Measurements from ENCODE around the gene APLP2.
"Not testable (repeated sequence)": the region's sequence is repeated elsewhere in the genome, so short reads cannot be mapped to it uniquely, and the experiment has no call there.

The APLP2 gene

DNA sequence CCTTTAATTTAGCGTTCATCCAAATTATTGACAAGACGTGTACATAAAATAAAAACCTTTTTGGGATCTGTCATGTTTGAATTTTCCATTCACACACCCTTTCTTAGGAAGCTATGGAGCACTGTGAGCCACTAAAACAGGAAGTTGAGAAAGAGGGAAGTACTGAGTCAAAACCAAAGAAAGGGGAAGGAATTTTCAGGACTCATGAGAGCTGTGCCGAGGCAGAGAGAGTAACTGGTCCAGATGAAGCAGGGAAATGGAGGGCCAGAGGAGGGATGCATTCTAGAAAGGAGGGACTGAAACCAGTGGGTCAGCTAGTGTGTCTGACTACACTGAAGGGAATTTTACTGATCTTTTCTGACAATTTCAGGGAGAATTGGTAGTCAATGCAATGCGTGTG lies 24.9 kb downstream of the APLP2 start:
- no peak for DNase-seq

DNA sequence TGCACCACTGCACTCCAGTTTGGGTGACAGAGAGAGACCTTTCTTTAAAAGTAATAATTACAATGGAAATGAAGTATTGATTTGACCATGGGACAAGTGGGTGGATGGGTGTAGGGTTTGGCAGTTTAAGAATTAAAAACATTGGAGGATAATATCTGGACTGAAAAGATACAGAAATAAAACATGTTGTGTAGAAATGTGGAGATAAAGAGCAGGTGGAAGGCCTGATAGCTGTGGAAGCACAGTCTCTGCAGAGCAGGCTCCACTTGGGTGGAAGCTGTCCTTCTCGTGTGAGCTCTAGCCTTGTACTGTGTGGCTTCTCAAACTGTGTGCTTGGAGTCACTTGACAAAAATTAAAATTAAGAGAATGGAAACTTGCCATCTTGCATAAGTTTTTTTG lies 25.6 kb downstream of the APLP2 start:
- DNase-seq = no peak

DNA sequence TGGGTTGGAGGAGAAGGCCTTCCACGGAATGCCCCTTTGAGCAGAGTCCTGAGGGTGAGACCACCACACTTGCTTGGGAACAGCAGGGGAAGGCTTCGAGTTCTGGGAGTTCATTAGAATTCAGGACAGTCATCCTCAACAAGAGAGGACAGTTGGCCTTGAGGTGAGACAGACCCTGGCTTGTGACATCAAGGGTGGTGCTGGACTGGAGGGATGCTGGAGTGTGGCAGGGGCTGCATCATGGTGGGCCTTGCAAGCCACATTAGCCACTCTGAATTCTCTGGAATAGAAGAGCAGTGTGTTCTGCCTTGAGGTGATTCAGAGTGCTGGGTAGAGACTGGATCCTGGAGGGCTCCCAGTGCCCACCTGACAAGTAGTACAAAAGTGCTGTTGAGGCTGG lies 26.3 kb downstream of the APLP2 start:
- DNase-seq = no peak

DNA sequence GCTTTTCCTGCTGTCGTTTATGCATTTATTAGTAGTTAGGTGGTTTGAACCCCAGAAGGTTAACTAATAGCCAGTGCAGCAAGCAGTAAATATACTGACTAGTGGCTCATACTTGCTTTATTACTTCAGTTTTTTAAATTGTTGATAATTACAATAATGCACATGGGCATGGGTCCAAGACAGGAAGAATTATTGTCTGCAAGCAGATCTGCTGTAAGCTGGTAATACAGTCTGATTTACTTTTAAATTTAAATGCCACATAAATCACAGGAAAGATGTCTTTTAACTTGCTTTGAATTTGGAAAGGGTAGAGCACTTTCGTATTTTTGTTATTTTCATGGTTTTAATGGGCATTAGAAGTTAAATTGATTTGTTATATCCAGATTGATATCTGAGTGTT lies 27.1 kb downstream of the APLP2 start:
- no peak for DNase-seq

DNA sequence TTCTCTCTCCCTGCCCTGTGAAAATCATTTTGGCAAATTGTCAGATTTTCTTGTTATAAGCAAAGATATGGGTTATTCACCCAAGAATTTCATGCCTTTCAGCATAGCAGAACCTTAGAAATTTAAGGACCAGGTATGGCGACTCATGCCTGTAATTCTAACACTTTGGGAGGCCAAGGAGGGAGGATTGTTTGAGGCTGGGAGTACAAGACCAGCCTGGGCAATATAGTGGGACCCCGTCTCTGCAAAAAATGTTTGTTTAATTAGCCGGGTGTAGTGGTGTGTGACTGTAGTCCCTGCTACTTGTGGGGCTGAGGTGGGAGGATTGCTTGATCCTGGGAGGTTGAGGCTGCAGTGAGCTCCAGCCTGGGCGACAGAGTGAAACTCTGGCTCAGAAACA lies 27.6 kb downstream of the APLP2 start:
- no peak for DNase-seq

DNA sequence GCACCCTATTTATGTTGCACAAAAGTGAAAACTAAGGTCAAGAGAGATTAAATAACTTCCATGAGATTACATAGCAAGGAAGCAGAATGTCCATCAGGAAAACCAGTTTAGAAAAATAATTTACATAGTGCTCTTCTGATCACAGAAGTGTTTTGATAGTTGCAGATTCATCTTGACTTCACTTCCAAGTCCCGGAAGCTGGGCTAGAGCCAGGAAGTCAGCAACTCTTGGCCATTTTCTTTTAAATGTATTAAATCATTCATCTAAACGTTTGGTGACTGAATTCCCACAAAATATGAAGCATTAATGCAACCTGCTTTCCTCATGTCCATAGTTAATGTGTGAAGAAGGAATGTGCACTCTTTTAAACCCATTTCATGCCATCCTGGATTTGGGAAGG lies 29.7 kb downstream of the APLP2 start:
- no peak for DNase-seq

DNA sequence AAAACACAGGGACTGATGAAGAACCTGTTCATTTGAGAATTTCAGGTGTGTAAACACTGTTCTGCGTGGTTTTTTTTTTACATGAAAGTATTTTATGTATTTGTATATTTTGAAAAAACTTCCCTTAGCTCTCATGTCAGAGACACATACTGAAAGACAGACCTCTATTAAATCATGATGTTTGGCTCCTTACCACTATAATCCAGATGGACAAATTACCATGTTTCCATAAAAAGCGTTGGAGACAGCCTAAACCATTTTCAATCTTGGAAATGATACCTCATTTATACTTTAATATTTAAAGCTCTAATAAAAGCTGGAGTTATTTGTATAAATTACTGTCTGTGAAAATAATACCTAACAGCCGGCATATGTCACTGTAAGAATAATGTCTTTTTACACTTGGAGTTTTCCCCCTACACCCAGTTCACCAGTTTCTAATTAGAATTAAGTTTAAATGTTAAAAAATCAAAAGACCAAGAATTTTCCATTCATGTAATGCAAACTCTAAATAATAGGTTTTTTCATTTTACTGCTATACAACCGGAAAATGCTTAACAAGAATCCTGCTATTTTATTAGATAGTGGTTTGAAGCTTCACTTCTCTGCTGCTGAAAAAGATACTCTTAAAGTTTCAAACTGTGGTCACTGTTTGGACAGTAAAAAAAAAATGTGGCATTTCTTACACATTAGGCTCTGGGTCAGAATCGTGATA lies 30.8 kb downstream of the APLP2 start:
- no peak for DNase-seq

DNA sequence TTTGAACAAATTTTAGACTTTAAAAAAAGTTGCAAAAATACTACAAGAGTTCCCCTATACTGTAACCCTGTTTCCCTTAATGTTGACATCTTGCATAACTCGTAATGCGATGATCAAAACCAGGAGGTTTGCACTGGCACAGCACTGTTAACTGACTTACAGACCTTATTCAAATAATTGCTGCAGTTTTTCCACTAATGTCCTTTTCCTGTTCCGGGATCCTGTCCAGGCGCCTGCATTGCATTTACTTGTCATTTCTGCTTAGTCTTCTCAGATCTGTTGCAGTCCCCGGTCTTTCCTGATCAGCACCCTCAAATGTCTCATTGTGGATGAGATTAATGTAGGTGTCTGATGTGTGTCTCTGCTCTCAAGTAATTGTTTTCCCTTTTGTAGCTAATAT lies 32.0 kb downstream of the APLP2 start:
- no peak for DNase-seq

DNA sequence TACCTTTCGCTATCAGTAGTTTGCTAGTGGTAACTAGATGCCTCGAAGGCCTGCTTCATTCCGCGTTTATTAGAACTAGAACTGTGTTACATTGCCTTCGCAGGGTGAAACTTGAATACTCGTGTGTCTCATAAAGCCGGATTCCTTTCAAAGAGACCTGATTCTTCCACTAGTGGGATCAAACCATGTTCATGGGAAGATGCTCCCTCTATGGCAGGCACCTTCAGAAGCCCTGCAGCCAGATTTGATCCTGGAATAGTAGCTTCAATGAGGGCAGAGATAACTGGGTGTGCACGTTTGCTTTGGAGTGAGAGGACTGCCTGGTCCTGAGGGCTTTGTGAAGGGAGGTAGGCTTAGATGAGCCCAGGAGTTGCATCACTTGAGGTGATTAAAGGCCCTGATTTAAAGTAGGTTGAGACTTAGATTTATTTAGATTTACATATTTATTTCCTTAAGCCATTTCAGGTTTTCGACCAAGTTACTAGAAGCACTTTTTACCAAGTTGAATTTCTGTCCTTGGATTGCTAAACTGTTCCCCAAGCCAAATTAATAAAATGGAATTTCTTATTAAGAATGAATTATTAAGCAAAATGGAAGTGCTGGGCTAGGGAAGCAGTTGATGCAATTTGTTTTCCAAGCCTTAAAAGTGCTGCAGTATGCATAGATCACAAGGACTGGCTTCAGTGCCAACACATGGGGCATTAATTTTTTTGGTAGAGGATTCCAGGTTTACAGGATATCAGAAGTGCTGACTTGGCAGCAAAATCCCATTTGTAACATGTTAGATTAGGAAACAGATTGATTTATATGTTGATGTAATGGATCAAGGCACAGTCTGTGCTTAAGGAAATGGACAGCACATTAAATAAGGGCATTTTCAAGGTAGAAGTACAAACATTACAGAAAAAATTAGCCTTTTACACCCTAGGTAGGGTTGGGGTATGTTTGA lies 32.9 kb downstream of the APLP2 start:
- DNase-seq = no peak

DNA sequence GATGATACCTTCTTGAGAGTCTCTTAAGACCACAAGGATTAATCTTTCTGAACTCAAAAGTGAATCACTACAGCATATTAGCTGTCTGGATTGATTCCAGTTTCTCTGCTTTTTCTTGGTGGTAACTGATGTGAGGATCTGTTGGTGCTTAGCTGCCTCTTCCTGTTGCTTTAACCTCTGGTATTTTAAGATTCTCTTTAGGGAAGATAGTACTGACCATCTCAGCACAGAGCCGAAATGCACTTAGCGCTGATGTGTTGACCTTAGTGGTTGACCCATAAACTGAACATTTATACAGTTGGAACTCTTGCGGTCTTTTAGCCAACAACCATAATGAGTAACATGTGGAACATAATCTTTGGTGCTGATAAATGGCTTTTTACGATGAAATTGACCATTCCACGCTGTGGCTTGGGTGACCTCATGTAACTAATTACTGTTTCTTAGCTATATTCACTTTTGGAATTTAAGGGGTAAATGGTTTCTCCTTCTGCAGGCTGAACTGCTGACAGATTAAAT lies 33.7 kb downstream of the APLP2 start:
- DNase-seq = no peak

DNA sequence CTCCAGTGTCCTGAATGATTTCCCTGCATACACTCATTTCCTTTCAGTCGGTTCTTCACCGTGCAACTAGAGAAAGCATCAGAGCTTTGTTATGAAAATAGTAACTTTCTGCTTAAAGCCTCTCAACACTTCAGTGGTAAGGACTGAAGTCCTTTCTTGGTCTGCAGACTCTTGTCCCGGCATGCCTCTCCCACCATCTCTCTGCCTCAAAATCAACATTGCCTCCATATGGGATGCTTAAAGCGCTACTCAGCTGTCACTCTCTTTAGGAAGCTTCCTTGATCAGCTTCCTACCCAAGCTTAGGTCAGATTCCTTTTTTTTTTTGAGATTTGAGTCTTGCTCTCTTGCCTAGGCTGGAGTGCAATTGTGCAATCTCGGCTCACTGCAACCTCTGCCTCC lies 36.7 kb downstream of the APLP2 start:
- DNase-seq = no peak

DNA sequence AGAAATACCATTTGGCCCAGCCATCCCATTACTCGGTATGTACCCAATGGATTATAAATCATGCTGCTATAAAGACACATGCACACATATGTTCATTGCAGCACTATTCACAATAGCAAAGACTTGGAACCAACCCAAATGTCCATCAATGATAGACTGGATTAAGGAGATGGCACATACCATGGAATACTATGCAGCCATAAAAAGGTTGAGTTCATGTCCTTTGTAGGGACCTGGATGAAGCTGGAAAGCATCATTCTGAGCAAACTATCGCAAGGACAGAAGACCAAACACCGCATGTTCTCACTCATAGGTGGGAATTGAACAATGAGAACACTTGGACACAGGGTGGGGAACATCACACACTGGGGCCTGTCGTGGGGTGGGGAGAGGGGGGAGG lies 39.0 kb downstream of the APLP2 start:
- not testable (repeated sequence) for DNase-seq

DNA sequence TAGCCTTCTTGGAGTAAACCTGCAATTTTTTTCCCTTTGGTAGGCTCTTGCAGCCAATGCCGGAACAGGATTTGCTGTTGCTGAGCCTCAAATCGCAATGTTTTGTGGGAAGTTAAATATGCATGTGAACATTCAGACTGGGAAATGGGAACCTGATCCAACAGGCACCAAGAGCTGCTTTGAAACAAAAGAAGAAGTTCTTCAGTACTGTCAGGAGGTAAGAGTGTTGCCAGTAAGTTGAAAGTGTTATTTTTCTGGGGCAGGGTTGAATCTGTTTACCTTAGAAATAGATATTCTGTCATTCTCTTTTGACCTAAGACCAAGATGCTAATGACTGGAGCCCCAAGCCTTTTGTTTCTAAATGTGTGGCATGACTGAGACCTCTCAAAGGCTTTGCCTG lies 39.7 kb downstream of the APLP2 start:
- no peak for DNase-seq

DNA sequence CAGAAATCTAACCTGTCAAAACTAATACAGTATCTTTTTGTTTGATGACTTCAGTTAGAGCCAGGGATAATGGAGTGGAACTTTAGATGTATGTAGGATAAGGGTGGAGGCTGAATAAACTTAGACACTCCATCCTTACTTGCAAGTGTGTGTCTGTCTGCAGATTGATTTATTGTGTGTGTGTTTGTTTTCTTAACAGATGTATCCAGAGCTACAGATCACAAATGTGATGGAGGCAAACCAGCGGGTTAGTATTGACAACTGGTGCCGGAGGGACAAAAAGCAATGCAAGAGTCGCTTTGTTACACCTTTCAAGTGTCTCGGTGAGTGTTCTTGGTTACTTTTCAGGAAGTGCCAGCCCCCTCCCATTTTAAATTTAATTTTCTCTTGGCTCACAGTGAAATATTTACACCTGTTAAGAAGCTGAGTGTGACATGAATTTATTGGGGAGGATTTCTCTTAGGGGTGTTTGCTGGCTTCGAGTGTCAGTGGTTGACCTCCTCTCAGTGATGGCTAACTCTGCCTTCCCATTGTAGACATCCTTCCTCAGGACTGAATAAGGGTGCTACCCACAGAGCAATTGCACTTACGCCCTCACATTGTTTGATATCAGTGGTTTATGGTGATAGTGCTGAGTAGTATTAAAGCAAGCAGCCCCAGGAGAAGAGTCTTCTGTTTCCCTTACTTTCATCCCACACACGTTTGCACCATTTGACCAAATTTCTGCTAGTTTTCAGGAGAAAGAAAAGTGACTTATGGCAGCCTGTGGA lies 40.8 kb downstream of the APLP2 start:
- no peak for DNase-seq

DNA sequence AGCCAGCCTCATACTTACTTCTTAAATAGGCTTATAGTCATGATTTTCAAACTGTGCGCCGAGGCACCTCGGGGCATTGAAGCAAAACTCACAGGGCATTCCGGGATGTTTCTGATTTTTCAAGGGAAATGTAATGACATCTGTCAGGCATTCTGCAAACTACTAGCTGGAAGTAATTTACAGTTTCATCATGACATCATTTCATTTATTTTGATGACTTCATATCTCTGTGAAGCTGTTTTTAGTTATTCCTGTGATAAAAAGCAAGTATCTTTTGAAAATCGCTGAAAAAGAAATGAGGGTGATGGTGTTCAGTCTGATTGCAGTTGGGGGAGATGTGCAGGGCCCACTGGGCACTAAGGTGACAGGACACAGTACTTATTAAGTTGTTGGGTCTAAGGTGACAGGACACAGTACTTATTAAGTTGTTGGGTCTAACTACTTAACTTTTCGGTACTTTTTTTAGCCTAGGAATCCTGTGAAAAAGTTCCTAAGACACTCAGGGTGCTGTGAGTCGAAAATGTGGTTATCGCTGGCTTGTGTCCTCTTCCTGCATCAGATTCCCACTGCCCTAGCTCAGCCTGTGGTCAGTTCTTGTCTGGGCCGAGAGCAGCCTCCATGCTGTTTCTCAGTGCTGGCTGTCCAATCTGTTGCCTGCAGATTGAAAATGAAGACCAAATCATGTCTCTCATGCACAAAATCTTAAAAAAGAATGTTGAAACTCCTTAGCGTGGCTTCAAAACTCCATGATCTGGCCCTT lies 42.6 kb downstream of the APLP2 start:
- no peak for DNase-seq

DNA sequence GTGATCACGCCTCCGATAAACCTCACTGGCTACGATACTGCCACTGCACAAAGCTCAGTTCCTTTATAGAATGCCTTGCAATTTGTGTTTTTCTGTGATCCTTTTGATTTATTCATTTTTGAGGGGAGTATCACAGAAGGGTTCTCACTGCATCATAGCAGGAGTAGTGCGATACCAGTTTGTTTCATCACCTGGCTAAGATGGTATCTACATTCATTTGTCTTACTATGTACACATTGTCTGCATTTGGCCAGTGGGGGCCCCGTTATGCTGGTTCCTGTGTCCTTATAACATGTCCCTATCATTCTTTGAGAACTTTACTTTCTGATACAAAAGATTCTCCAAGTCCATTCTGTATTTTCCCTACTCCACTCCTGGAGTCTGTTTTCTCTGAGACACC lies 44.6 kb downstream of the APLP2 start:
- no peak for DNase-seq

DNA sequence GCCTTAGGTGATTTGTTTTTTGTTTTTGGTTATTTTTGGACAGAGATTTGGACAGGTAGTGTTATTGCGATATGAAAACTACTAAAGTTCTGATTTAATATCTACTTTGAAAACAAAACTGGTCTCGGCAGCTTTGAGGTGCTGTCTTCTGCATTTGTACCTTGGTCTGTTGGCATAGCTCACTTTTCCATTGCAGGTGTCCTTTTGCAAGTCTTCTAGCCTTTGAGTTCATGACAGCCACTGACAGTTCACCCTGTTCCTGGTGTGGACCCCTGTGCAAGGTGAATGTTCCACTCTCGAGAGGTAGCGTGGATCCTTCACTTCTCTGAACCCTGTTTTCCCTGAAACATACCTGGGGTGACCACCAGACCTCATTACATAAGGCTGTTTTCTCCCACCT lies 45.0 kb downstream of the APLP2 start:
- DNase-seq = no peak

DNA sequence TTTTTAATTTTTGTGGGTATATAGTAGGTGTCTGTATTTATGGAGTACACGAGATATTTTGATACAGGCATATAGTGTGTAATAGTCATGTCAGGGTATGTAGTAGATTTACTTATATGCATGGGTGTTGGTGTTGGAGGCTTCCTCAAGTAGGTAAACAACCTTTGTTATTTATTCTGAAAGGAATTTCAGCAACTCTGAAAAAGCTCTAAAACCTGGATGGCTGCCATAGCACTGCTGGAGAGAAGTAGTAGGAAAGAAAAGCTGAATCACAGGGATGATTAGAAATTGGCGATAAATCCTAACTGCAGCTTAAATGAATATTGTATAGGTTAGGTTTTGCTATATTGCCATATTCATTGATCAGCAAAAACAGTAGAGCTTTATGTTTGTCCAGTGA lies 45.5 kb downstream of the APLP2 start:
- no peak for DNase-seq

DNA sequence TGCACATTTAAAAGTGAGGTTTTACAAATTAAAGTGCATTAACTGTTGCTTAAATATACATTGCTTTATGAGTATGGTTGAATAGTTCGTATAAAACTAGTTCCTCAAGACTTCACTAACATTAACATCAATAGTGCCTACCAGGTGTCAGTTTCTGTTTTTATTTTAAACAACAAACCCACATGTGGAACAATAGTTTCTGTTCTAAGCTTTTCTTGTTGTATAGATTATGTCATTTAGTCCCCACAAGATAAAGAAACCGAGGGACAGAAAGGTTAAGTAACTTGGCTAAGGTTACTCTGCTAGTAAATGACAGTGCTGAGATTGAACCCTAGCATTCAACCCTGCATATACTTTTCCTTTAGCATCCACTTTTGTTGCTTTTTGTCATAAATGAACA lies 48.5 kb downstream of the APLP2 start:
- no peak for DNase-seq

DNA sequence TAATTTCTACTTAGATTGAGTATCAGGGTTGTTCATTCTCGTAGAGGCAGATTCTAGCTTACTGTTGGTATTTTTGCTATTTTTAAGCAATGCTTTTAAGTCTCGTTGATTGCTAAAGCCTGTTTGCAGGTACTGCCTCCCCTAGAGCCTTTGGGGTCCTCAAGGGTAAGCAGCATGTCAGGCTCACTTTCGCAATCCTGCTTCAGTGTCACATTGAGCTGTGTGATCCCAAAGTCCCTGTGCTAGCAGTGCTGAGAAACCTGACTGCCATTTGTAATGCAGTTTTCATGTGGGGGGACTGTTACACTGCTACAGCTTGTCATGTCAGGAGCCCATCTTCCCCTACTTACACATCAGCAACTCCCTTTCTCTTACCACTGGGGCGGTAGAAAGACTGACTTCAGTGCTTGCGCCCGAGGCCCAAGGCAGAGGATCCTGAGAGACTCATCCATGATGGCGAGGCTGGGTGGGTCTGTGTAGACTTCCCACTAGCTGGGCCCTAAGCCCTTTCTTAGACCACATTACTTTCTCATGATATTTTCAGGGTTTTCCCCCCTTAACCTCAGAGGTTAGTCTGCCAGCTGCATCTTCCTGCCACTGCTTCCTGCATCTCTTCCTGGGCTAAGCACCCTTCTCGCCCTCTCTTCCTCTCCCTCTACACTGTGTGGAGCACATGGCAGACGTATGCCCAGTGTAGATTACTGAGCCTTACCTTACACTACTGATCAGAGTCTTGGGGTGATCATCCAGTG lies 49.1 kb downstream of the APLP2 start:
- DNase-seq = no peak

DNA sequence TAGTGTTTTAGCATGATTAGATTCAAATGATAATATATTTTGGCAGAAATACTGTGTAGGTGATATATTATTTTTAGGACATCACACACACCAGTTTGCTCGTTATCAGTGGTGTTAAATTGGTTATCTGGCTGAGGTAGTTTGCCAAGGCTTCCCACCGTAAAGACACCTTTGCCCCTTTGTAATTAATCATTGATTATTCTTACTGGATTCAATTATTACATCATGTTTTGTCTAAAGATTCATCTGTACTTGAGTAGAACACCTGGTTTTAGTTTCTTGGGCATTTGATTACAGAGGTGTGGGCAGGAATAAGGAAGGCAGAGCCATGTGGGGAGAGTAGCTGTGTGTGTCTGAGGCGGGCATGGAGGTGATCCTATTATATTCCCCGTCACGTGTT lies 50.4 kb downstream of the APLP2 start:
- no peak for DNase-seq

DNA sequence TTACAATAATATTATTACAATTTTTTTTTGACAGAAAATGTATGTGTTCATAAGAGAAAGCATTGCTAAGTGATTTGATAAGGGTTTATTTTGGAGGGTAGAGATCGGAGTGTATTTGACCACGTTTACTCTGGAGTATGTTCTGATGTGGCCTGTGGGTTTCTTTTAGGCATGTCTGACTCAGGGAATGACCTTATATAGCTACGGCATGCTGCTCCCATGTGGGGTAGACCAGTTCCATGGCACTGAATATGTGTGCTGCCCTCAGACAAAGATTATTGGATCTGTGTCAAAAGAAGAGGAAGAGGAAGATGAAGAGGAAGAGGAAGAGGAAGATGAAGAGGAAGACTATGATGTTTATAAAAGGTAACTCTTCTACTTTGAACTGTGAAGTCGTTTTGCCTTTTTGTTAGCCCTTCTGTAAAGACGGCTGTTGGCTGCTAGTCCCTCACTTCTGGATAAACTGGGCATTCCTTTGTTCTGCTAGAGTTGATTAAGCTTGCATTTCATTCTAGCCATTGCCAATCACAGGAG lies 51.8 kb downstream of the APLP2 start:
- DNase-seq = no peak
